K562 (cell line): ENCODE results near the gene PRCP. TPM values are rescaled to one million over a fixed set of nuclear protein-coding genes. Genes with fewer than 3 reads are reported as not detected.

ENCODE experiments used
- ATAC-seq: fragments of 200-7000 bp; cut with Tn5 transposase; 3 replicates; pipeline ENCODE4 v1.9.1; 2020; ENCODE audit warnings: moderate library complexity
- BruUV-seq: library from RNA; stranded (reverse); fragments of 400-500 nt; replicated peaks from 2 replicates; lab custom pipeline; 2021; lab: Mats Ljungman, UMichigan
- CTCF ChIA-PET: fragments of 300-600 bp; formaldehyde crosslinking; extraction: SDS; loops from one replicate; lab custom pipeline; 2021; ENCODE audit warnings: low intra/inter-chr PET ratio; lab: Yijun Ruan, JAX
- POLR2A ChIA-PET: fragments of 300-600, 350-650 bp; sonication (Branson Sonifier 250); formaldehyde crosslinking; extraction: SDS; loops from one replicate; lab custom pipeline; 2021; ENCODE audit warnings: antibody characterized with exemption, inconsistent platforms; lab: Yijun Ruan, JAX
- DNase-seq, 4 experiments: peaks; one replicate each; pipeline versions ENCODE4 v3.0.0 to v3.0.0-alpha.2; 2011 to 2018; ENCODE audit warnings: low spot score in 3 of 4, mixed read lengths in 3 of 4; ENCODE audit errors: extremely low read depth in 1 of 4
- FAIRE-seq: peaks from 2 replicates; lab custom pipeline; 2011; peaks lifted over from hg19 to GRCh38; lab: Jason Lieb, UNC
- H2AFZ ChIP-seq: 2 replicates; pipeline ENCODE4 v1.6.0; 2011; ENCODE audit warnings: low read depth, low read length, control low read depth, inconsistent platforms
- H3K27ac ChIP-seq: fragments of 200-600 bp; 3 replicates; pipeline ENCODE4 v1.8.0; 2011; ENCODE audit warnings: low read depth, mild to moderate bottlenecking, control low read depth, inconsistent platforms, low read length, moderate library complexity, mixed read lengths; ENCODE audit errors: extremely low read depth
- H3K27me3 ChIP-seq, 2 experiments: fragments of 300-600 bp in 1 of 2; 2 replicates in 1 of 2; 3 replicates in 1 of 2; pipeline versions ENCODE4 v1.6.0 to v1.8.0; 2011; ENCODE audit warnings: inconsistent platforms in 2 of 2, low read length in 2 of 2, mild to moderate bottlenecking in 1 of 2, mixed read lengths in 1 of 2, moderate library complexity in 1 of 2; ENCODE audit not compliant: control insufficient read depth in 2 of 2, insufficient read depth in 2 of 2
- H3K36me3 ChIP-seq: fragments of 300-600 bp; 3 replicates; pipeline ENCODE4 v1.8.0; 2011; ENCODE audit warnings: mild to moderate bottlenecking, low read length, inconsistent platforms; ENCODE audit not compliant: control insufficient read depth, insufficient read depth
- H3K4me1 ChIP-seq, 2 experiments: fragments of 200-600 bp in 1 of 2; replicated peaks in 1 of 2; 2 replicates in 1 of 2; 3 replicates in 1 of 2; pipeline versions ENCODE4 v1.5.1 to v1.8.0; 2011; ENCODE audit warnings: inconsistent platforms in 2 of 2, low read length in 2 of 2, mild to moderate bottlenecking in 1 of 2, mixed read lengths in 1 of 2, moderate library complexity in 1 of 2; ENCODE audit not compliant: control insufficient read depth in 2 of 2, insufficient read depth in 2 of 2
- H3K4me2 ChIP-seq: 2 replicates; pipeline ENCODE4 v1.6.1; 2011; ENCODE audit warnings: low read length, control low read depth, inconsistent platforms, mixed read lengths; ENCODE audit not compliant: insufficient read depth
- H3K4me3 ChIP-seq: fragments of 200-600 bp; sonication (generic), shearing (Covaris generic); 2 replicates; pipeline ENCODE4 v1.5.1; 2016; ENCODE audit warnings: control low read depth, inconsistent platforms
- H3K79me2 ChIP-seq: fragments of 200-600 bp; 3 replicates; pipeline ENCODE4 v1.8.0; 2011; ENCODE audit warnings: low read length, inconsistent platforms; ENCODE audit not compliant: control insufficient read depth, insufficient read depth
- H3K9ac ChIP-seq, 2 experiments: 2 replicates each; pipeline versions ENCODE4 v1.6.0 to v1.6.1; 2011; ENCODE audit warnings: low read depth in 2 of 2, low read length in 2 of 2, control low read depth in 1 of 2, inconsistent platforms in 1 of 2, mild to moderate bottlenecking in 1 of 2, mixed read lengths in 1 of 2; ENCODE audit not compliant: insufficient read depth in 1 of 2
- H3K9me1 ChIP-seq: one replicate; pipeline ENCODE4 v1.6.0; 2011; ENCODE audit warnings: inconsistent platforms, mild to moderate bottlenecking, low read length, moderate library complexity; ENCODE audit not compliant: control insufficient read depth, insufficient read depth
- H3K9me3 ChIP-seq: replicated peaks from 2 replicates; pipeline ENCODE4 v1.5.1; 2011; ENCODE audit warnings: low read depth, low read length, inconsistent platforms; ENCODE audit not compliant: control insufficient read depth, insufficient read depth
- H4K20me1 ChIP-seq: replicated peaks from 2 replicates; pipeline ENCODE4 v1.6.1; 2011; ENCODE audit warnings: low read length, inconsistent platforms, mixed read lengths; ENCODE audit not compliant: control insufficient read depth, insufficient read depth
- BRD9 ChIP-seq: fragments of 450-650 bp; IDR thresholded peaks from 2 replicates; pipeline ENCODE4 v1.6.1; 2018; ENCODE audit warnings: low read depth; ENCODE audit not compliant: partially characterized antibody
- CBFA2T3 ChIP-seq: fragments of 450-650 bp; IDR thresholded peaks from 2 replicates; pipeline ENCODE4 v1.6.1; 2017
- DDX20 ChIP-seq: fragments of 450-650 bp; IDR thresholded peaks from 2 replicates; pipeline ENCODE4 v1.6.1; 2016; ENCODE audit warnings: missing genetic modification characterization, low read depth, mild to moderate bottlenecking, missing compliant biosample characterization, moderate library complexity
- FOXA1 ChIP-seq: fragments of 450-650 bp; IDR thresholded peaks from 2 replicates; pipeline ENCODE4 v1.6.1; 2016; ENCODE audit warnings: mild to moderate bottlenecking, borderline replicate concordance
- GATA2 ChIP-seq: sonication (generic); formaldehyde crosslinking; IDR thresholded peaks from 2 replicates; pipeline ENCODE4 v1.4.0; 2020; ENCODE audit warnings: mild to moderate bottlenecking, missing genetic modification reagents
- HMG20B ChIP-seq: fragments of 250-450 bp; sonication (Bioruptor Pico); IDR thresholded peaks from 2 replicates; pipeline ENCODE4 v1.5.0; 2021; ENCODE audit warnings: mild to moderate bottlenecking
- IFI16 ChIP-seq: fragments of 250-450 bp; sonication (Bioruptor Pico); IDR thresholded peaks from 2 replicates; pipeline ENCODE4 v2.1.2; 2022; ENCODE audit warnings: mild to moderate bottlenecking, inconsistent platforms
- KLF1 ChIP-seq: fragments of 450-650 bp; IDR thresholded peaks from 2 replicates; pipeline ENCODE4 v1.6.1; 2016; ENCODE audit warnings: missing genetic modification characterization, missing compliant biosample characterization
- MYNN ChIP-seq, 2 experiments: sonication (generic); formaldehyde crosslinking in 1 of 2; IDR thresholded peaks; 2 replicates each; pipeline versions ENCODE4 v1.5.0 to v1.6.1; 2016 to 2020; ENCODE audit warnings: antibody characterized with exemption in 1 of 2, missing genetic modification reagents in 1 of 2
- PKNOX1 ChIP-seq: fragments of 450-650 bp; IDR thresholded peaks from 2 replicates; pipeline ENCODE4 v1.6.1; 2016
- TAL1 ChIP-seq: fragments of 450-650 bp; IDR thresholded peaks from 2 replicates; pipeline ENCODE4 v1.6.1; 2016; ENCODE audit warnings: mild to moderate bottlenecking
- TRIM25 ChIP-seq: fragments of 450-650 bp; IDR thresholded peaks from 2 replicates; pipeline ENCODE4 v1.7.0; 2016; ENCODE audit warnings: borderline replicate concordance
- ZNF121 ChIP-seq: sonication (generic); formaldehyde crosslinking; conservative IDR thresholded peaks from 2 replicates; pipeline ENCODE4 v1.8.0; 2022; ENCODE audit warnings: missing genetic modification reagents
- ZNF175 ChIP-seq: fragments of 200-800 bp; sonication (Bioruptor generic); IDR thresholded peaks from 2 replicates; pipeline ENCODE4 v1.6.1; 2016; ENCODE audit warnings: low read depth, mild to moderate bottlenecking, missing genetic modification characterization, missing compliant biosample characterization
- ZNF57 ChIP-seq: fragments of 450-650 bp; formaldehyde crosslinking; IDR thresholded peaks from 2 replicates; pipeline ENCODE4 v1.4.0; 2020; ENCODE audit warnings: mild to moderate bottlenecking, moderate library complexity
- ZNF707 ChIP-seq: fragments of 250-450 bp; sonication (Bioruptor Pico); conservative IDR thresholded peaks from 2 replicates; pipeline ENCODE4 v1.8.0; 2022; ENCODE audit warnings: inconsistent platforms, mild to moderate bottlenecking, moderate library complexity
- WGBS: fragments of 100-300 bp; shearing (Covaris generic); methylation state at CpG from one replicate; pipeline ENCODE4 v1.1.6; 2016; ENCODE audit warnings: low coverage, mixed read lengths; ENCODE audit not compliant: insufficient coverage; ENCODE audit errors: missing lambda C conversion rate; 5-methylcytosine and 5-hydroxymethylcytosine counted together
- in situ Hi-C: fragments of 300-500 bp; cut with MboI; formaldehyde crosslinking; loops from 4 replicates; pipeline ENCODE4 v1.15.0; 2018; ENCODE audit warnings: inconsistent platforms, mixed read lengths
- intact Hi-C: fragments of 100-400 bp; cut with micrococcal nuclease; formaldehyde crosslinking; loops from 2 replicates; pipeline ENCODE4 v1.14.2; 2022
- polyA plus RNA-seq, 8 experiments: library from polyadenylated mRNA; depleted of rRNA in 4 of 8; stranded (reverse) in 5 of 8; unstranded in 3 of 8; fragments of >200 nt; fragmentation: Nextera tagmentation in 2 of 8; fragmentation: Illumina TruSeq in 1 of 8; extraction: Ambion mirVana in 2 of 8; extraction: Trizol in 1 of 8; gene quantifications; 2 replicates each; pipeline versions ENCODE4 v1.2.1 to v1.2.3, GENCODE V29; 2011 to 2014; ENCODE audit warnings: inconsistent platforms in 1 of 8, missing spikeins in 1 of 8
- total RNA-seq, 7 experiments: library from RNA; depleted of rRNA in 6 of 7; stranded (reverse); fragments of >200 nt in 6 of 7; fragmentation: Illumina TruSeq in 2 of 7; extraction: Trizol in 2 of 7; gene quantifications; 2 replicates each; pipeline versions ENCODE4 v1.2.1 to v1.2.3, GENCODE V29; 2011 to 2021; ENCODE audit warnings: low replicate concordance in 1 of 7
- TF ChIP-seq, protein P1 (sequence below), 2 experiments: IDR thresholded peaks in 1 of 2; conservative IDR thresholded peaks in 1 of 2; 2 replicates each; pipeline ENCODE4 v1.6.1; 2016; ENCODE audit warnings: low read depth in 2 of 2, mild to moderate bottlenecking in 1 of 2, missing compliant biosample characterization in 1 of 2, missing genetic modification characterization in 1 of 2, moderate library complexity in 1 of 2

PRCP gene
- total and polyA plus RNA-seq, 9 of the 15 experiments (the other 6 are each of a cell fraction or from before 2014, with no cell fraction given): 9.5 to 43.1 (median 23.2) TPM

GRCh38 chr11:82837650-82838049, 62.6 kb downstream of the PRCP start (continued):
- TF ChIP-seq FOXA1 (no peak), KLF1 (tag) (no peak), ZNF121 (CRISPR knock-in tag) (no peak), IFI16 (no peak), ZNF707 (CRISPR knock-in tag) (no peak)

GRCh38 chr11:82832983-82833382, 67.2 kb downstream of the PRCP start:
- H4K20me1 ChIP-seq: no peaks in the 10 kb centered on the region
- intact Hi-C loops (no loop called here), in situ Hi-C loops (no loop called here)
- no peak overlapping the region for H3K4me2 ChIP-seq
- CTCF ChIA-PET: no interaction called here
- H3K27ac ChIP-seq: no peak overlapping the region
- POLR2A ChIA-PET: interaction anchor here (0.6 to 1.6 kb wide), 2 partner anchors 18 to 53 kb away, joined by 3 read pairs; no protein-coding TSS in a partner anchor
- H3K36me3 ChIP-seq: 0 out of 3 replicates have a peak, but pooled peaks cover 3% of the 10 kb centered on the region
- WGBS: 2% methylated on average over 4 of the region's 4 CpGs
- FAIRE-seq (peak; percentile 55), DNase-seq (peak; percentile 20 to 47 (median 32)), ATAC-seq (peak; percentile 82)
- H3K27me3 ChIP-seq: no peaks in the 10 kb centered on the region
- H2AFZ ChIP-seq: no peak overlapping the region
- H3K4me1 ChIP-seq: peaks cover 0 to 7% of the 10 kb centered on the region in 2 experiments; a peak in 2 of 5 replicates
- no peak overlapping the region for H3K9ac ChIP-seq
- no peaks in the 10 kb centered on the region for H3K9me3 ChIP-seq
- BruUV-seq: no TSS peak
- no peak overlapping the region for H3K4me3 ChIP-seq
- H3K9me1 ChIP-seq: no peaks in the 10 kb centered on the region
- no peaks in the 10 kb centered on the region for H3K79me2 ChIP-seq
- TF ChIP-seq GATA2 (CRISPR knock-in tag) (peak; percentile 89), TRIM25 (no peak), BRD9 (no peak), TAL1 (peak; percentile 93), CBFA2T3 (peak; percentile 94), ZNF57 (CRISPR knock-in tag) (no peak), PKNOX1 (peak; percentile 75), DDX20 (tag) (no peak), HMG20B (no peak), ZNF175 (CRISPR knock-in tag) (no peak), MYNN (IDR thresholded peaks at IDR 0.05) (no peak), MYNN (CRISPR knock-in tag; IDR thresholded peaks at IDR 0.05) (no peak)
- TF ChIP-seq, protein P1, sequence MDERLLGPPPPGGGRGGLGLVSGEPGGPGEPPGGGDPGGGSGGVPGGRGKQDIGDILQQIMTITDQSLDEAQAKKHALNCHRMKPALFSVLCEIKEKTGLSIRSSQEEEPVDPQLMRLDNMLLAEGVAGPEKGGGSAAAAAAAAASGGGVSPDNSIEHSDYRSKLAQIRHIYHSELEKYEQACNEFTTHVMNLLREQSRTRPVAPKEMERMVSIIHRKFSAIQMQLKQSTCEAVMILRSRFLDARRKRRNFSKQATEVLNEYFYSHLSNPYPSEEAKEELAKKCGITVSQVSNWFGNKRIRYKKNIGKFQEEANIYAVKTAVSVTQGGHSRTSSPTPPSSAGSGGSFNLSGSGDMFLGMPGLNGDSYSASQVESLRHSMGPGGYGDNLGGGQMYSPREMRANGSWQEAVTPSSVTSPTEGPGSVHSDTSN (CRISPR knock-in tag; IDR thresholded peaks at IDR 0.05; ENCODE audit: low read depth): no peak
- TF ChIP-seq, protein P1 (tag; conservative IDR thresholded peaks at IDR 0.05; ENCODE audit: low read depth): peak; percentile 95
